SK-N-SH (cell line): Measurements from ENCODE around the gene OPHN1. TPM values are rescaled to one million over a fixed set of nuclear protein-coding genes. Genes with fewer than 3 reads are reported as not detected.

Source experiments
- CTCF ChIA-PET: fragments of 300-600, 350-600 bp; formaldehyde crosslinking; extraction: SDS; loops from one replicate; lab custom pipeline; 2021; lab: Yijun Ruan, JAX
- POLR2A ChIA-PET: fragments of 350-600 bp; sonication (Branson Sonifier 250); formaldehyde crosslinking; extraction: SDS; loops from one replicate; lab custom pipeline; 2020; ENCODE audit warnings: antibody characterized with exemption, inconsistent platforms; lab: Yijun Ruan, JAX
- DNase-seq: peaks from one replicate; pipeline ENCODE4 v3.0.0; 2012
- H2AFZ ChIP-seq: fragments of 200-600 bp; sonication (generic); 2 replicates; pipeline ENCODE4 v1.8.1; 2016; ENCODE audit warnings: antibody characterized with exemption, mild to moderate bottlenecking, low read depth
- H3F3A ChIP-seq: fragments of 200-600 bp; sonication (generic); replicated peaks from 2 replicates; pipeline ENCODE3; 2016; ENCODE audit warnings: antibody characterized with exemption, mild to moderate bottlenecking; ENCODE audit not compliant: insufficient read depth
- H3K27ac ChIP-seq, 2 experiments: fragments of 200-500 bp in 1 of 2; fragments of 200-600 bp in 1 of 2; sonication (Bioruptor generic) in 1 of 2; sonication (generic), shearing (Covaris generic) in 1 of 2; 2 replicates each; pipeline versions ENCODE4 v1.5.1 to v1.6.1; 2014 to 2016; ENCODE audit warnings: low read depth in 2 of 2, inconsistent platforms in 1 of 2, low read length in 1 of 2, mild to moderate bottlenecking in 1 of 2, mixed read lengths in 1 of 2
- H3K27me3 ChIP-seq: fragments of 200-600 bp; sonication (generic), shearing (Covaris generic); 2 replicates; pipeline ENCODE4 v1.6.1; 2016; ENCODE audit warnings: mixed run types; ENCODE audit not compliant: insufficient read depth
- H3K36me3 ChIP-seq, 2 experiments: fragments of 200-500 bp in 1 of 2; fragments of 200-600 bp in 1 of 2; sonication (Bioruptor generic) in 1 of 2; sonication (generic) in 1 of 2; replicated peaks in 1 of 2; 2 replicates each; pipeline versions ENCODE3 to v1.5.1; 2014 to 2016; ENCODE audit warnings: low read length in 1 of 2, mild to moderate bottlenecking in 1 of 2; ENCODE audit not compliant: insufficient read depth in 2 of 2, control insufficient read depth in 1 of 2
- H3K4me1 ChIP-seq, 2 experiments: fragments of 200-500 bp in 1 of 2; fragments of 200-600 bp in 1 of 2; sonication (Bioruptor generic) in 1 of 2; sonication (generic), shearing (Covaris generic) in 1 of 2; 2 replicates each; pipeline versions ENCODE4 v1.5.1 to v1.6.1; 2014 to 2016; ENCODE audit warnings: low read depth in 1 of 2, low read length in 1 of 2, mixed run types in 1 of 2; ENCODE audit not compliant: insufficient read depth in 2 of 2, control insufficient read depth in 1 of 2
- H3K4me2 ChIP-seq: fragments of 200-600 bp; sonication (generic), shearing (Covaris generic); 2 replicates; pipeline ENCODE4 v1.6.1; 2017; ENCODE audit warnings: mixed run types
- H3K4me3 ChIP-seq, 2 experiments: fragments of 200-500 bp in 1 of 2; fragments of 200-600 bp in 1 of 2; sonication (Bioruptor generic) in 1 of 2; sonication (generic), shearing (Covaris generic) in 1 of 2; 2 replicates each; pipeline versions ENCODE4 v1.5.1 to v1.8.1; 2014 to 2016; ENCODE audit warnings: low read depth in 2 of 2, inconsistent platforms in 1 of 2, low read length in 1 of 2, mild to moderate bottlenecking in 1 of 2, mixed read lengths in 1 of 2, moderate library complexity in 1 of 2
- H3K79me2 ChIP-seq: fragments of 200-600 bp; sonication (generic); 2 replicates; pipeline ENCODE4 v1.8.1; 2017; ENCODE audit warnings: mild to moderate bottlenecking; ENCODE audit not compliant: insufficient read depth
- H3K9ac ChIP-seq: fragments of 200-600 bp; sonication (generic); 2 replicates; pipeline ENCODE4 v1.6.1; 2017; ENCODE audit warnings: mixed run types
- H3K9me2 ChIP-seq: fragments of 200-600 bp; sonication (generic); 2 replicates; pipeline ENCODE4 v1.6.1; 2017; ENCODE audit warnings: mixed run types
- H3K9me3 ChIP-seq: fragments of 200-600 bp; sonication (generic); 2 replicates; pipeline ENCODE4 v1.6.1; 2017; ENCODE audit warnings: mixed run types, mild to moderate bottlenecking, moderate library complexity
- H4K20me1 ChIP-seq: fragments of 200-600 bp; sonication (generic); 2 replicates; pipeline ENCODE4 v1.6.1; 2017; ENCODE audit warnings: mild to moderate bottlenecking, mixed run types; ENCODE audit not compliant: insufficient read depth
- EZH2phosphoT487 ChIP-seq: fragments of 200-600 bp; sonication (generic); IDR thresholded peaks from 2 replicates; pipeline ENCODE4 v1.6.1; 2017; ENCODE audit warnings: low read depth, mixed run types, mild to moderate bottlenecking, antibody characterized with exemption, moderate library complexity, borderline replicate concordance
- FOXJ3 ChIP-seq: sonication (generic); formaldehyde crosslinking; IDR thresholded peaks from 2 replicates; pipeline ENCODE4 v1.5.1; 2020; ENCODE audit warnings: mild to moderate bottlenecking, missing genetic modification reagents
- FOXM1 ChIP-seq: IDR thresholded peaks from 2 replicates; pipeline ENCODE4 v1.4.0; 2012; ENCODE audit warnings: low read depth, mild to moderate bottlenecking
- GABPA ChIP-seq: IDR thresholded peaks from 2 replicates; pipeline ENCODE4 v1.4.0; 2012; ENCODE audit warnings: low read depth, mild to moderate bottlenecking
- MXI1 ChIP-seq: IDR thresholded peaks from 2 replicates; pipeline ENCODE4 v1.6.1; 2012; ENCODE audit warnings: mild to moderate bottlenecking, low read depth, low read length, improper control_type of control experiment
- NRF1 ChIP-seq: IDR thresholded peaks from 2 replicates; pipeline ENCODE4 v1.6.1; 2012; ENCODE audit warnings: low read depth, mild to moderate bottlenecking, low read length
- RFX5 ChIP-seq: IDR thresholded peaks from 2 replicates; pipeline ENCODE4 v1.6.1; 2012; ENCODE audit warnings: mild to moderate bottlenecking, improper control_type of control experiment, low read length
- RXRA ChIP-seq: IDR thresholded peaks from 2 replicates; pipeline ENCODE4 v1.4.0; 2012; ENCODE audit warnings: low read depth, mild to moderate bottlenecking, borderline replicate concordance
- TCF12 ChIP-seq: IDR thresholded peaks from 2 replicates; pipeline ENCODE4 v1.4.0; 2012
- WGBS: methylation state at CpG from one replicate; pipeline ENCODE4 v1.1.6; 2017; ENCODE audit warnings: low lambda C conversion rate; 5-methylcytosine and 5-hydroxymethylcytosine counted together
- polyA plus RNA-seq, 3 experiments: library from polyadenylated mRNA; depleted of rRNA; stranded (reverse); fragments of >200 nt; gene quantifications; 2 replicates each; pipeline ENCODE4 v1.2.3, GENCODE V29; 2012
- TF ChIP-seq, protein P1 (sequence below): IDR thresholded peaks from 2 replicates; pipeline ENCODE4 v1.4.0; 2012; ENCODE audit warnings: low read depth, borderline replicate concordance
- TF ChIP-seq, protein P2 (sequence below): IDR thresholded peaks from 2 replicates; pipeline ENCODE4 v1.4.0; 2012; ENCODE audit warnings: low read depth, borderline replicate concordance
- TF ChIP-seq, protein P3 (sequence below): fragments of 150-350 bp; IDR thresholded peaks from 2 replicates; pipeline ENCODE4 v1.6.1; 2016; ENCODE audit warnings: mild to moderate bottlenecking, low read depth, low read length

Gene OPHN1
- polyA plus RNA-seq, 1 of the 3 experiments (the other 2 are of a cell fraction): 1.7 TPM

DNA sequence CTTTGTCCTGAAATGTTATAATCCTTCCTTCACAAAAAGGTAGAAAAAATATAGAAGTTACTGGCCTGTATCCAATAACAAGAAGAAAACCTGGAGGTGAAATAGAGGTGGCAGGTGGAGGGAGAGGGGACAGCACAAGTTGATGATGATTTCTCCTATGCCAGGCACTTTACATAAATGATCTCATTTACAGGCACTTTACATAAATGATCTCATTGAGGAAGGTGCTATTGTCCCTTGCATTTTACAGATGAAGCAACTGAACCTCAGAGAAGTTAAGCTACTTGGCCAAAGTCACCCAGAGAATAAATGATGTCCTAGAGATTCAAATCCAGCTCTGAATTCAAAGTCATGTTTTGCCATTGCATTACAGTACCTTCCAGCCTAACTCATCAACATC, 7.1 kb upstream of the OPHN1 start:
- H3K36me3 ChIP-seq: no peaks in the 10 kb centered on the region
- H3K9me3 ChIP-seq: no peaks in the 10 kb centered on the region
- no peaks in the 10 kb centered on the region for H3K9me2 ChIP-seq
- ChIA-PET CTCF (interaction anchor here (0.9 kb wide), 1 partner anchor 54 kb away, joined by 3 read pairs; no protein-coding TSS in a partner anchor), POLR2A (no interaction called here)
- no peak overlapping the region for H2AFZ ChIP-seq
- H3F3A ChIP-seq: peaks cover 4% of the 10 kb centered on the region
- no peak overlapping the region for H3K4me2 ChIP-seq
- no peak overlapping the region for H3K27ac ChIP-seq
- no peaks in the 10 kb centered on the region for H3K79me2 ChIP-seq
- TF ChIP-seq, protein P1, sequence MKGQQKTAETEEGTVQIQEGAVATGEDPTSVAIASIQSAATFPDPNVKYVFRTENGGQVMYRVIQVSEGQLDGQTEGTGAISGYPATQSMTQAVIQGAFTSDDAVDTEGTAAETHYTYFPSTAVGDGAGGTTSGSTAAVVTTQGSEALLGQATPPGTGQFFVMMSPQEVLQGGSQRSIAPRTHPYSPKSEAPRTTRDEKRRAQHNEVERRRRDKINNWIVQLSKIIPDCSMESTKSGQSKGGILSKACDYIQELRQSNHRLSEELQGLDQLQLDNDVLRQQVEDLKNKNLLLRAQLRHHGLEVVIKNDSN: no peak
- TF ChIP-seq EZH2phosphoT487: no peak
- no peak for TF ChIP-seq GABPA
- no peaks in the 10 kb centered on the region for H3K4me1 ChIP-seq
- H4K20me1 ChIP-seq: no peaks in the 10 kb centered on the region
- no peak for DNase-seq
- H3K9ac ChIP-seq: no peak overlapping the region
- H3K4me3 ChIP-seq: no peak overlapping the region
- H3K27me3 ChIP-seq: peaks cover 12% of the 10 kb centered on the region; the same call in 1 of the 2 replicates

DNA sequence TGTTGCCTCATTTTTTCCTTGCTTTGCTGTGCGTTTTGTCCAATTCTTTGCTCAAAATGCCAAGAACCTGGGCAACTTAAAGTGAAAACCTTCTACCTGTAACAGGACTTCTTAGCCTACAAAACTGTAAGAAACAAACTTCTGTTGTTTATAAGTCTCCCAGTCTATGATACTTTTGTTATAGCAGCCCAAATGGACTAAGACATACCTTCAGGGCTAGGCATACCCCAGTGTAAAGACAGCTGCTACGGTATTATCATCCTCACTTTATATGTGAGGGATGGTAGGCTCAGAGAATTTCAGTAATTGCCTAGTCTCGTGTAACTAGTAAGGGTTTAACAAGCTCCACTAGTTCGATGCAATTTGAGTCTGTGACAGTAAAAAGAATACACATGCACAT, 6.0 kb upstream of the OPHN1 start:
- no peaks in the 10 kb centered on the region for H3K9me3 ChIP-seq
- no peak overlapping the region for H3K4me2 ChIP-seq
- TF ChIP-seq MXI1: no peak
- no peak for TF ChIP-seq RFX5
- no peak for TF ChIP-seq NRF1
- no peak for TF ChIP-seq TCF12
- TF ChIP-seq, protein P2, sequence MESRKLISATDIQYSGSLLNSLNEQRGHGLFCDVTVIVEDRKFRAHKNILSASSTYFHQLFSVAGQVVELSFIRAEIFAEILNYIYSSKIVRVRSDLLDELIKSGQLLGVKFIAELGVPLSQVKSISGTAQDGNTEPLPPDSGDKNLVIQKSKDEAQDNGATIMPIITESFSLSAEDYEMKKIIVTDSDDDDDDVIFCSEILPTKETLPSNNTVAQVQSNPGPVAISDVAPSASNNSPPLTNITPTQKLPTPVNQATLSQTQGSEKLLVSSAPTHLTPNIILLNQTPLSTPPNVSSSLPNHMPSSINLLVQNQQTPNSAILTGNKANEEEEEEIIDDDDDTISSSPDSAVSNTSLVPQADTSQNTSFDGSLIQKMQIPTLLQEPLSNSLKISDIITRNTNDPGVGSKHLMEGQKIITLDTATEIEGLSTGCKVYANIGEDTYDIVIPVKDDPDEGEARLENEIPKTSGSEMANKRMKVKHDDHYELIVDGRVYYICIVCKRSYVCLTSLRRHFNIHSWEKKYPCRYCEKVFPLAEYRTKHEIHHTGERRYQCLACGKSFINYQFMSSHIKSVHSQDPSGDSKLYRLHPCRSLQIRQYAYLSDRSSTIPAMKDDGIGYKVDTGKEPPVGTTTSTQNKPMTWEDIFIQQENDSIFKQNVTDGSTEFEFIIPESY: no peak
- TF ChIP-seq FOXJ3 (CRISPR knock-in tag): no peak
- TF ChIP-seq FOXM1: no peak
- TF ChIP-seq, protein P3, sequence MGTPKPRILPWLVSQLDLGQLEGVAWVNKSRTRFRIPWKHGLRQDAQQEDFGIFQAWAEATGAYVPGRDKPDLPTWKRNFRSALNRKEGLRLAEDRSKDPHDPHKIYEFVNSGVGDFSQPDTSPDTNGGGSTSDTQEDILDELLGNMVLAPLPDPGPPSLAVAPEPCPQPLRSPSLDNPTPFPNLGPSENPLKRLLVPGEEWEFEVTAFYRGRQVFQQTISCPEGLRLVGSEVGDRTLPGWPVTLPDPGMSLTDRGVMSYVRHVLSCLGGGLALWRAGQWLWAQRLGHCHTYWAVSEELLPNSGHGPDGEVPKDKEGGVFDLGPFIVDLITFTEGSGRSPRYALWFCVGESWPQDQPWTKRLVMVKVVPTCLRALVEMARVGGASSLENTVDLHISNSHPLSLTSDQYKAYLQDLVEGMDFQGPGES: no peak
- no peak for TF ChIP-seq GABPA
- TF ChIP-seq RXRA: no peak
- H2AFZ ChIP-seq: no peak overlapping the region
- no peaks in the 10 kb centered on the region for H3K79me2 ChIP-seq
- H3F3A ChIP-seq: peaks cover 4% of the 10 kb centered on the region
- H3K4me3 ChIP-seq: no peak overlapping the region
- CTCF ChIA-PET: no interaction called here
- no peaks in the 10 kb centered on the region for H3K36me3 ChIP-seq
- peaks cover 12% of the 10 kb centered on the region; the same call in 1 of the 2 replicates for H3K27me3 ChIP-seq
- no peaks in the 10 kb centered on the region for H4K20me1 ChIP-seq
- no peak overlapping the region for H3K9ac ChIP-seq
- H3K4me1 ChIP-seq: no peaks in the 10 kb centered on the region
- no peak for DNase-seq
- WGBS: 61% methylated on average over 4 of the region's 4 CpGs
- H3K27ac ChIP-seq: no peak overlapping the region
- H3K9me2 ChIP-seq: no peaks in the 10 kb centered on the region
- POLR2A ChIA-PET: no interaction called here
